ENCODE results near the gene PPFIA1.

- TF ChIP-seq, protein P1, sequence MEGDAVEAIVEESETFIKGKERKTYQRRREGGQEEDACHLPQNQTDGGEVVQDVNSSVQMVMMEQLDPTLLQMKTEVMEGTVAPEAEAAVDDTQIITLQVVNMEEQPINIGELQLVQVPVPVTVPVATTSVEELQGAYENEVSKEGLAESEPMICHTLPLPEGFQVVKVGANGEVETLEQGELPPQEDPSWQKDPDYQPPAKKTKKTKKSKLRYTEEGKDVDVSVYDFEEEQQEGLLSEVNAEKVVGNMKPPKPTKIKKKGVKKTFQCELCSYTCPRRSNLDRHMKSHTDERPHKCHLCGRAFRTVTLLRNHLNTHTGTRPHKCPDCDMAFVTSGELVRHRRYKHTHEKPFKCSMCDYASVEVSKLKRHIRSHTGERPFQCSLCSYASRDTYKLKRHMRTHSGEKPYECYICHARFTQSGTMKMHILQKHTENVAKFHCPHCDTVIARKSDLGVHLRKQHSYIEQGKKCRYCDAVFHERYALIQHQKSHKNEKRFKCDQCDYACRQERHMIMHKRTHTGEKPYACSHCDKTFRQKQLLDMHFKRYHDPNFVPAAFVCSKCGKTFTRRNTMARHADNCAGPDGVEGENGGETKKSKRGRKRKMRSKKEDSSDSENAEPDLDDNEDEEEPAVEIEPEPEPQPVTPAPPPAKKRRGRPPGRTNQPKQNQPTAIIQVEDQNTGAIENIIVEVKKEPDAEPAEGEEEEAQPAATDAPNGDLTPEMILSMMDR (conservative IDR thresholded peaks at IDR 0.05 in 1 of 2, IDR thresholded peaks at IDR 0.05 in 1 of 2; ENCODE audit: low read depth in 1 of 2, low read length in 2 of 2) = no peak
- TF ChIP-seq EZH2 (IDR thresholded peaks at IDR 0.05; ENCODE audit: low read length, missing control alignments) = no peak
These were observed 61.4 kb downstream of the PPFIA1 start for GRCh38 chr11:70331901-70332300.
